GM19025 (cell line): ENCODE data around the gene POU2AF2.

Experiments
- ATAC-seq: cut with Tn5 transposase; IDR thresholded peaks from one replicate; pipeline ENCODE4 v1.9.1; 2021; ENCODE audit warnings: mild to moderate bottlenecking, low read depth, moderate library complexity; ENCODE audit not compliant: unreplicated experiment

Gene POU2AF2

GRCh38 chr11:111327908-111328624 lies 82.5 kb downstream of the POU2AF2 start:
- no peak for ATAC-seq

- no peak for ATAC-seq
Observed at GRCh38 chr11:111329306-111330204, 84.0 kb downstream of the POU2AF2 start.

GRCh38 chr11:111330234-111330893 lies 84.8 kb downstream of the POU2AF2 start:
- ATAC-seq: no peak

GRCh38 chr11:111331711-111332479 lies 86.4 kb downstream of the POU2AF2 start:
- ATAC-seq: no peak

- ATAC-seq: no peak
Observed at GRCh38 chr11:111334532-111335502, 89.3 kb downstream of the POU2AF2 start.

GRCh38 chr11:111335549-111335948 lies 90.0 kb downstream of the POU2AF2 start:
- no peak for ATAC-seq
